NCI-H526 treated with DMSO at 0.1 percent for 48 hours (cell line): ENCODE results near the gene CARS1.

Experiments used
- DNase-seq: peaks from one replicate; lab custom pipeline; 2025; lab: John Stamatoyannopoulos, UW

CARS1 gene

DNA sequence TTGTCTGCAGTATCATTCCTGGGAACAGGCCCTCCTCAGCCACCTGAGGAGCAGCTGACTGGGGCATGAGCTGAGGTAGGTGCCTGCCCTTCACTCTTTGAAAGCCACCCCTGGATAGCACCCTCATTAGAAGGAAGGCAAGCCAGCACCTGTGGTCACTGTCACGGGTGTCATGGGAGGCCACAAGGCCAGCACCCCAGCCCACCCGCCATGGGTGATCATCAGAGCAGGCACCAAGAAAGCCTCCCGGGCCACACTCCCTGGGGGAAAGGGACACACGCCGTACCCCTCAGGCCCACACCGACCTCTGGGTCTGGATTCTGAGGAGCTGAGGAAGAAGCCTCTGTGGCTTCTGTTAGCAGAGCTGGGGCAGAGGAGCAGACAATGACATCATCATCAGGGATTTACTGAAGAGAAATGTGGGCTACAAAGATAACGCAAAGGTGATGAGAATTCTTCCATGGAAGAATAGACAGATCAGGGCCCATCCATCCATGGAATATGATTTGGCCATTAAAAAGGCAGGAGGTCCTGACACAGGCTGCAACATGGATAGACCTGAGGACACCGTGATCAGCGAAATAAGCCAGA is 48.4 kb downstream of the CARS1 start:
- DNase-seq: no peak

DNA sequence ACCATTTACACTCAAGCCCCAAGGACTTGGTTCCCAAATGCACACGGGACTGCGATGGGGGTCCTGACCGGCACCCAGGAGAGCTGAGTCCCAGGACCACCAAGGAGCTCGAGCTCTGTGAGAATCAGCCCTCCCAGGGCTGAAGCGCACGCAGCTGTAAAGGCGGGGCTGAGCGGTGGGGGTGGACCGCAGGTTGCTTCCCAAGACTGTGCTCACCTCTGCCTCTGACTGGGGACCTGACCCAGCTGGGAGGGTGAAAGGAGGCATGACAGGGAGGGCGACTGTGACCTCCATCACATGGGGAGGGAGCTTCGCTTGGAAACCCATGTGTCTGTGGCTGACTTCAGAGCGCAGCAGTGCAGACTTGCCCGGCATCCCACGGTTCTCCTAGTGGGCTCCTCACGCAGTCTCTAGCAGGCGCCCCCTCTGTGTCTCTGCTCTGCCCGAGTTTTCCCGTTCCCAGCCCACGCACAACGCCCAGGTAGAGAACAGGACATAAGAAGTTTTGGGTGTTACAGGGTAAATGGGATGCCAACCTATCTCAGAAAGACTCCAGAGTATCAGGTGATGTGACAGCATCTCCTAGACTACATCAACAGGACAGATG is 49.7 kb downstream of the CARS1 start:
- no peak for DNase-seq

DNA sequence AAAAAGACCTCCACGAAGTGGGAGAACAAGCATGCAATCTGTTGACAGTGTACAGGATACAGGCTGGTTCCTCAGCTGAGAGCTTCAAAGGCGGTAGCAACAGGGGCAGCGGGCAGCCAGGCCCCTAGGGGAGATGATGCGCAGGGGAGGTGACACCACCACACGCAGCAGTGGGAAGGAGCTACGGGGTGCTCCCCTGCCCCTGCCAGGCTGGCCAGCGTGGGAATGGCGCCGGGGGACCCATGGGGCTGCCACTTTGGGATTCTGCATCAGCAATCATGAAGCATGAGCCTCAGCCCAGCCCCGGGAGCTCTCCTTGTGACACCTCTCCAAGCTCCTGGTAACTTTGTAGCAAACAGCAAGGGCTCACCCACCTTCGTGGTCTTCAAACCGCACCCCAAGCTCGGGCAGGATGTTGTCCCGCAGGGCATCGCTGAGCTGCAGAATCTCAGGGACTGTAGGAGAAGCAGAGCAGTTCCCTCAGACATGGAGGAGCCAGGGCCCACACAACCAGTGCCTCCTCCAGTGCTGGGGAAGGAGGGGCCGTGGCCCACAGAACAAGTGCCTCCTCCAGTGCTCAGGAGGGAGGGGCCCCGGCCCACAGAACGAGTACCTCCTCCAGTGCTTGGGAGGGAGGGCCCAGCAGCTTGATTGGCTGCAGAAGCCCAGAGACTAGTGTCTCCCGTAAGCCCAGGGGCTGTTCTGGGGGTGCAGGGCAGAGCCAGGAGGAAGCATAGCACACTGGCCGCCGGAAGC is 50.5 kb downstream of the CARS1 start:
- DNase-seq: no peak

DNA sequence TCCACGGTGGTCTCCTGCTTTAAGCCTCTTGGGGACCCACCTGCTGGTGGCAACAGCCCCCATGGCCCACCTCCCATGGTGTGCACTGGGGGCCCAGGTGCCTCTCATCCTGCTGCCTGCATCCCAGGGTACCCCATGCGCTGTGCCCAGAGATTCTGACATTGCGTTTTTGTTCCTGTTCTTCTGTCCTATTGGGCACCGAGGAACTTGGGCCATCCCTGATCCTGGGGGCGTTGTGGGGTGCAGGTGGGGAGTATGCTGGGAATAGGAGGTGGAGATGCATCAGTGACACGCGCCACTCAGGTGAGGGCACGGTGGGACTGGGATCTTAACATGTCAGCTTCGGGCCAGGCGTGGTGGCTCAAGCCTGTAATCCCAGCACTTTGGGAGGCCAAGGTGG is 52.7 kb downstream of the CARS1 start:
- no peak for DNase-seq

DNA sequence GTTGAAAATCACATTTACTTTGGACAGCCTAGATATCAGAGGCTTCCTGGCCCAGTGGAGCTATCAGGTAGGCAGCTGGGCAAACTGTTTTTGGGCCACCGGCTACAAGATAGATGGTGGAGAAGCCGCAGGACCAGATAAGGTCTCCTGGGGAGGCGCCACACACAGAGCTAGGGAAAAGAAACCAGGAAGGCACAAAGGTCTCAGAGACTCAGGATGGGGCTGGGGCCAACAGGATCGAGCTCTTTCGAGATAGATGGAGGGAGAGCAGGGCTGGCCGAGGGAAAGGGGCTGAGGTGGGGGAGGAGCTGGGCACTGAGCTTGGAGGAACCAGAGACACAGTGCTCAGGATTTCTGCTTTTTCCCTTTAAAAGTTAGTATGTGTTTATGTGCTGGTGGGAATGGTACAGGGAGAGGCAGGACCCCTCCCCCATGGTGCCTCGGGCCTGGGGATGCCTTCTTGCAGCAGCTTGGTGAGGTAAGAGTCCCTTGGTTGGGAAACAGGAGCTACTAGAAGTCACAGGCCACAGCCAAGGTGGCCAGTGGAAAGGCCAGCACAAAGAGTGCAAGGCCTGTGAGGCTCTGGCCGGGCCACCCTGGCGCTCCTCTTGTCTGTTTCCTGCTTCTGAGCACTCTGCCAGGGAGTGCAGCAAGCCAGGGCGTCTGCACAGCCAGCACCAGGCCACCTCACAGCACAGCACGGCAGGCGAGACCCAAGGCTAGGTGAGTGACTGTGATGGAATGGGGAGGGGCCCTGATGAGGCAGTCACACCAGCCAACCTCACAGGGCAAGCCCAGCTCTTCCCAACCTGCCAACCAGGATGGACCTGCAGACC is 53.6 kb downstream of the CARS1 start:
- no peak for DNase-seq

DNA sequence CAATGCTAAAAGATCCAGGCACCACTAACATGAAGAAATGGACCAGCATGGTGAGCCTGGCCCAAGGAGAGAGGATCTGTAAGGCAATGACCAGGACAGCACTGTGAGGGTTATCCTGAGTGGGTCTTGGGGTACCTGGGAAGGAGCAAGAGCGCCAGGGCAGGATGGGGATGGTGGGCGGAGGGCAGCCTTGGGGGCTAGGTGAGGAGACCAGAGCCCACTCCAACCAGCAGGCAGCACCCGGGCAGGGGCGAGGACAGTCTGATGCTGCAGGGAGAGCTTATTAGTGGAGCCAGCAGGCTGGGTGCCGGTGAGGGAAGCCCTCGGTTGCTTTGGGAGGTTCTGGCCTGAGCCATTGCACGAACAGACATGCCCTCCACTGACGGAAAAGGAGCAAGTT is 54.4 kb downstream of the CARS1 start:
- no peak for DNase-seq

DNA sequence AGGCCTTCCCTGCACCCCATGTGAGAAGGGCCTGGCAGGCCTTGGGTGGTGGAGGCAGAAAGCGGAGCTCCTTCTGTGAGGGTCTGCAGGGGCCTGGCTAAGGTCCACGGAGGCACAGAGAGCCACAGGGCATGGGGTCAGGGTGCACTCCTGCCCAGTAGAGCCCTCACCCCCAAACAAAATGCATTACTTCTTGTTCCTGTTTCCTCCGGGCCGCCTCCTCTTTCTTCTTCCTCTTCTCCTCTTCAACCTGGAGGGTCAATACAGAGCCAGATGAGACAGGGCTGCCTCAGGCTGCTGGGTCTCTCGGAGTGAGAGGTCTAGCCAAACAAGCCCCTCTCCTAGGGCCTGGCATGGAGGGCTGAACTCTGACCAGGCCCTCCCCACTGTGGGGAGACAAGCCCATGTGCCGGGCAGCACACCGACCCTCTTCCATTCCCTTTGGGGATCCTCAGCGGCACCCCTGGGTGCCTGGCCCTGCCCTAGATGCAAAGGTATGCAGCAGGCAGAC is 54.8 kb downstream of the CARS1 start:
- DNase-seq: no peak

DNA sequence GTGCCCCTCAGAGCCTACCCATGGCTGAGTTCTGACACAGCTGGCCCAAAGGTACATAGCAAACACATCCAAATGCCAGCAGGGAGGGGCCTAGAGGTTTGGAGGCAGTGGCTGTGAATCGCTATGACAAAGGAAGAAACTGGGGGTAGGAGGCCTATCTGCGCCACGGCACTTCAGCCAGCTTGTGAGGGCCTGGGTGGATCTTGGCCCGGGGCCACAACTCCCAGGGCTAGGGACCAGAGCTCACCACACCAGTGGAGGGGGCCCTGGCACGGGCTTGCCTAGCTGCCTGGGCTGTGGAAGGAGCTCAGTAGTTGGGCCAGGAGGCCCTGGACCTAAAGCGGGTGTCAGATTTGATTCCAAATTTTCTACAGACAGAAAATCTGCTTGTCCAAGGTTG is 55.7 kb downstream of the CARS1 start:
- no peak for DNase-seq

DNA sequence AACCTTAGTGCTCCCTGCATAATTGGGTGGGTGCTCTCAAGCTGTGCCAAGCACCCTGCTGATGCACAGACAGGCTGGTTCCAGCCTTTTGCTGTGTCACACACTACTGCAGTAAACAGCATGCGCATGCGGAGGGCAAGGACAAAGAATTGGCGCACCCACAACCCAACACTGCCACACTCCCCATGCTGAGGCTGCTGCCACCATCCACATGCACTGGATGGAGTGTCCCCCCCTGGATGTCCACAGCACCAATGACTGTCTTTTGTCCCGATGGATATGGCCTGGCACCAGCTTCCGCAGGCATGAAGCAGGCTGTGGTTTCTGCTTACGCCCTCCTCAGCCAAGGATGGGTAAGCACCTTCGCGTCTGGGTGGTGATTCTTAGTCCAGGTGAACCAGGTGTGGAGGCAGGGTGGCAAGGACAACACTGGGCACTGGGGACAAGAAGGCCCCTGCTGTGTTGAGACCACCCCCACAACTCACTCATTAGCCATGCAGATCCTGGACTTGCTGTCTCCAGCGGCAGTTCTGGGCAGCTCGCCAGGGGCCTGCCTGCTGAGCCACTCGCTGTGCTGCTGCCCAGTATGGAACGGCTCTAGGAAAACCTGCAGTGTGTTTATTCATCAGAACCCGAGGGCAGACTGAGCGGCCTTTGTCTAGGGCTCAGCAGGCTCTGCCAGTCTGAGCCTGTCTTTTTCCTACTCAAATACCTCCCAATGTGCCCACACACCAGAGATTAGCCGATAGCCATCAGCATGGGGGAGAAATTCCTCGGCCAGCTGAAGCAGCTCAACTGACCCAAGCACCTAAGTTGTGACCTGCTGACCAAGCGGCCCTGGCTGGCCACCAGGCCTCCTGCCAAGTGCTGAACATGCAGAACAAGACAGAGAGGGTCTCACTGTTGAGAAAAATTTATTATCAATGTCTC is 56.9 kb downstream of the CARS1 start:
- DNase-seq: peak; percentile 89

DNA sequence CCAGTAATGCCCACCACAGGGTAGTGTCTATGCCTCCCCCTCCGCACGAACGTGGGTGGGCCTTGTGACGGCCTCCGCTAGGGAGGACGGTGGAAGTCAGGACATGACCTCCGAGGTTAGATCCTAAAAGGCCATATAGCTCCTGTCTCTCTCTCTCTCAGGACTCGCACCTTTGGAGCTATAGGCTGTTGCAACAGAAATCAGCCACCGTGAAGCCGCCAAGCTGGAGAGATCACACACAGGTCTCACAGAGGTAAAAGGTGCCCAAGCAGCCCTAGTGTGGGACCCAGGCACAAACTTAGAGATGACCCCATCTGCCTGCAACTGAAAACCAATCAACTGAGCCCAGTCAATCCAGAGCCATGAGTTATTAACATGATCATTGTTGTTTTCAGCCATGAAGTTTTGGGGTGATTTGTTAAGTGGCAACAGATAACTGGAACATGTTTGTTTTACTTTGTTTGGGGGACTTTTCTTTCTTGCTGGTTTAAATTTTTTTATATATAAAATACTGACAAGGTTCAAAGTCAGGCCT is 57.7 kb downstream of the CARS1 start:
- DNase-seq: no peak

DNA sequence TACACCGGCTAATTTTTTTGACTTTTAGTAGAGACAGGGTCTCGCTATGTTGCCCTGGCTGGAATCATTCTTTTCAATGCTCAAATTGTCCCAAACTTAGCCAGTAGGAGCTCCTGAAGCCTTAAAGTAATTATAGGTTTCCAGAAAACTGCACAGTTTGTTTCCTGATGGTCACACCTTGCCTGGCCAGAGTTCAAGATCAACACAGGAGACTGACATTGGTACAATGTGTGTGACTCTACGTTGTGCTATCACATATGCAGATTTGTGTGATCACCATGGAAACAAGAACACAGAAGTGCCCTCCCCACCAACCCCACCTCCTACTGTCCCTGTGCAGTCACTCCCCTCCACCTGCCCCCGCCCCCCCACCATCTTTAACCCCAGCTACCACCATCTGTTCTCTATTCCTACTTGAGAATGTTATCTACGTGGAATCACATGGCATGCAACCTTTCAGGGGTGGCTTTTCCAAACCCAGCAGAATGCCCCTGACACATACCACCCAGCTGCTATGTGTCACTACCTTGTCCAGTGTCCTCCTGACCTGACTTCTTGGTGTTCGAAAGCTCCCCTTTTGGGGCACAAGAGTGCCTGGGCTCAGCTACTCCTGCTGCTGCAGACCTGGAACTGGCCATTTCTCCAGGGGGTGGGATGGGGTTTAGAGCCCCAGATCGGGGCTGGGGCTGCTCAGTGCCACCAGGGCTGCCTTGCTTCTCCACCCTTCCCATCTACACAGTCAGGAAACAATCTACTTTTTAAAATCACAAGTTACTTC is 59.0 kb downstream of the CARS1 start:
- no peak for DNase-seq

DNA sequence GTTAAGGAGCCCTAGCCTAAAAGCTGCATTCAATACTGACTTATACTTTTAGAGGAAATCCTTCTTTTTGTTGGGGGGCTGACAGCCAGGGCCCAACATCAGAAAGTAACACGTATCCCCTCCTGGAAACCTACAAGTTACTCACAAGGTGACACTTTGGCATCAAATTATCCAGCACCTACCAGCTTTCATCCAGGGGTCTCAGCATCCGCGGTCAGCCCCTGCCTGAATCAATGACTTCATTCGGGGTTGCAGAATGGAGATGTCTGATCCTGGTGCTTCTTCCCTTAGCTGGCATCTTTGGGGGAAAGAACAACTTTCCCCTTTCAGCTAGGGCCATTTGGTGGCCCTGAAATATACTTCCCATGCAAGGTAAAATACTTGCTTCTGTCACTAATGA is 59.8 kb downstream of the CARS1 start:
- DNase-seq: no peak

DNA sequence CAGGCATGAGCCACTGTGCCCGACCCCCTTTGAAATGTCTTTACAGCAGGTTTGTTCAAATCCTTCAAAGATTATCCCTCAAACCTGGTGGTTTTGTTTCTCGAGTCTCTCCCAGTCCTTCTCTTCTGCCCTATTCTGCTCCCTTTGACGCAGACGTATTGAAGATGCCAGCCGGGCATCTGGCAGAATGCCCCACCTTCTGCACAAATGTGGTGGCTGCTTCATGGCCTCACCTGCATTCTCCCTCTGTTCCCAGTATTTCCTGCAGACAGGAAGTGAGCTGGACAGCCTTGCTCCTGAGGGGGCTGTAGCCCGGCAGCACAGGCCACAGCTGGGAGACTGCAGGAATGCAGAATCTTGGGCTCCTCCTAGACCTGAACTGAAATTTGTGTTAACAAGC is 60.2 kb downstream of the CARS1 start:
- no peak for DNase-seq

DNA sequence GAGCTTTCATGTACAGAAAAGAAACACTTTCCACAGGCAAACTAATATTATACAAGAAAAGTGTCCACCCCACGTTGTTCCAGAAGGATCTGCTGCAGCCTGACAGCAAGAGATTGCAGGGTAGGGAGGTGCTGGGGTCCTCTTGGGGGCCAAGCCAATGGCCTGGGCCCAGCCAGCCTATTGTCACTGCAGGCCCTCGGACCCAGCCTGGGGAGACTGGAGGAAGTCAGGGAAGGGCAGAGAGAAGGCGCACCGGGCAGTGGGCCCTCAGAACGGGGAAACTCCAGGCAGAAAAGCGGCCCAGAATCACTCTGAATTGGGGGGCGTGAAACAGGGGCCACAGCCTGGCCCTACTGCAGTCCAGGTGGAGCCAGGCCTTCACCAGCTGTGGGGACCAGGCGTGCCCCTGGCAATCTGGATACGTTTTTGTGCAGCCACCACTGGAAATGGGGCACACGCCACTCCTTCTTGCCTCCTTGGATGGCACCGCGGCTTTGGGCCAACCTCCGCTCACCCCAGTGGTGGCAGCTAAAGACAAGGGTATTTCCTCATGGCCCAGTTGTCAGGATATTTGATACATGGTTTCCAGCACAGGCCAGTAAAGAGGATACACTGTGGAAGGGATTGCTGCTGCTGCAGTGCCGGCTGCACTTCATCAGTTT is 61.2 kb downstream of the CARS1 start:
- no peak for DNase-seq

DNA sequence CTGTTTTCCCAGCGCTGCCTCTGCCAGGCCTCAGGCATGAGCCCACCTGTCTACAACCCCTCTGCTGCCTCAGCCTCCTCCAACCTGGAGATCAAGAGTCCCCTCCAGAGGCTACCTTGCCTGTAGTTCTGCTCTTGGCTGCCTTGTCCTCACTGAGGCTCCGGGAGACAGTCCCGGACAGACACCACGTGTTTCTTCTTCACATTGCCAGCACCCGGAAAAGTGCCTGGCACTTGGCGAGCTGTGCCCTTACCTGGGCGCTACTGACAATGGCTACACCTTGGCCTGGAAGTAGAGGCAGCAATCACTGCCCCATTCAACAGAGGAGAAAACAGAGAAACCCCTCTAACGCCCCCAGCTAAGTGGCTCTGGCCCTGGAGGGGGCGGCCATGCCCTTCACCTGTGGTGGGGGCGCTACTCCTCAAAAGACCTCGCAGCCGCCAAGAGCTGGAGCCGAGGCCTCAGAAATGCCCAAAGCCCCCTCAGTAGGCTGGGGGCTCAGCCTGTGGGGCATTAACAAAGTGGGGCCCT is 62.1 kb downstream of the CARS1 start:
- DNase-seq: no peak

DNA sequence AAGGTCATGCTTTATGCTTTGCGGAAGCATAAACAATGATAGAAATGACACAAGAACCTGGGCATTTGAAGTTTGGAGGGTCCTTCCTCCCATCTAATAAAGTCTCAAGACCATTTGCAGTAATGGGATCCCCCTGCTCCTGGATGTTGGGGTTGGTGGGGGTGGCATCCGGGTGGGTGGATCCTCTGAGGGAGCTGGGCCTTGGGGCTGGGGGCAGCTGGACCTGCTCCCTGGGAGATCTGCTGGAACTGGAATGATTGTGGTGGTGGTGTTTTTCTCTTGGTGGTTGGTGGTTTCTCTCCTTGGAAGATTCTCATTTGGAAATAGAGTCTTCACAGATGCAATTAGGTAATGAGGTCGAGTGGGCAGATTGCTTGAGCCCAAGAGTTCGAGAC is 62.9 kb downstream of the CARS1 start:
- DNase-seq: no peak

DNA sequence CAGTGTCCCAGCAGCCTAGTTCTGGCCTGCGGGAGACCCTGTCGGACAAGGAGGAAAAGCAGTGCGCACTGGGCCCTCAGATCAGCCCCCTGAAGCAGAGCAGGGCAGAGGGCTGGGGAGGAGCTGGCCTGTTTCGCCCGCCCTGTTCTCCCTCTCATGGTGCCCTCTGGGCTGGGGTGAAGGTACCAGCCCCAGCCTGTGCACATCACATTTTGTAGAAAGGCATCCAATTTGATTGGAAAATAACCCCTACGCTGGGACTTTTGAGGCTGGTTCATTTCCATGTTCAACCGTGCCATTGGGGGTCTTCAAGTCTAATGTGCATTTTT is 64.3 kb downstream of the CARS1 start:
- no peak for DNase-seq

DNA sequence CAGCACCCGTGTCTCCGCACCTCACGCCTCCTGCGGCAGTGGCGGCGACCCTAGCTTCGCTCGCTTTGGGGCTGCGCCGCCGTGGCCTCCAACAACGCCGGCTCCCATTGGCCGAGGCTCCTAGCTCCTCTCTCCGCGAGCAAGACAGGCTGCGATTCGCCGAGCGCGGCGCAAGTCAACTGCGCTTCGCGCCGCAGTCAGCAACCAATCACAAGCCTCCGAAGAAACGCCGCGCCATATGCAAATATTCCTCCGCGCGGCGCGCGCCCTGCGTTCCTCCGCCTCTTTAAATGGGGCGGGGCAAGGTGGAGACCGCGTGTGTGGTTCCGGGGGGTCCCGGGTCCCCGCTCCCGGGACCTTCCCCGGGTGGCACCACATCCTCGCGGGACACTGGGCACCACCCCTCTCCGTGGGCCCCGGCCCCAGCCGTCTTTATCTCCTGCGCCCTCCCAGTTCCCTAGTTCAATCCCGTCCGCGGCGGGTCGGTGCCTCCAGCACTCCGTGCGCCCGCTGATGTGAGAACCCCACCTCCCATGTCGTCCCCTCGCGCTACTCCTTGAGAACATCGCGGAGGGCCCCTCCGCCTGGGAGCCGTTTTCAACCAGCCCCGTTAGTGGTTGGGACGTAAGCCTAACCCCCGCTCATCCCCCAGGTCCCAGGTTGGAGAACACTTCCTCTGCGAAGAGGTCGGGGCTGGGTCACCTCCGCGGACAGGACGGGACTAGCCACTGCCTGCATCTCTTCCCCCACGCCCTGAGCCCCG is 64.8 kb downstream of the CARS1 start, which contains the start of gene NAP1L4:
Gene NAP1L4 (minus strand): TSS at position 96 of the 763 bp plus-strand sequence. CDS start 13,109 bp downstream, outside the sequence.
- DNase-seq: peak; percentile 97
